ENCODE data around the gene CLNK.

The CLNK gene

GRCh38 chr4:10715696-10716095, 31.1 kb upstream of the CLNK start:
- DNase-seq (ENCODE audit: extremely low read depth, low read depth): no peak
- TF ChIP-seq, protein P1, sequence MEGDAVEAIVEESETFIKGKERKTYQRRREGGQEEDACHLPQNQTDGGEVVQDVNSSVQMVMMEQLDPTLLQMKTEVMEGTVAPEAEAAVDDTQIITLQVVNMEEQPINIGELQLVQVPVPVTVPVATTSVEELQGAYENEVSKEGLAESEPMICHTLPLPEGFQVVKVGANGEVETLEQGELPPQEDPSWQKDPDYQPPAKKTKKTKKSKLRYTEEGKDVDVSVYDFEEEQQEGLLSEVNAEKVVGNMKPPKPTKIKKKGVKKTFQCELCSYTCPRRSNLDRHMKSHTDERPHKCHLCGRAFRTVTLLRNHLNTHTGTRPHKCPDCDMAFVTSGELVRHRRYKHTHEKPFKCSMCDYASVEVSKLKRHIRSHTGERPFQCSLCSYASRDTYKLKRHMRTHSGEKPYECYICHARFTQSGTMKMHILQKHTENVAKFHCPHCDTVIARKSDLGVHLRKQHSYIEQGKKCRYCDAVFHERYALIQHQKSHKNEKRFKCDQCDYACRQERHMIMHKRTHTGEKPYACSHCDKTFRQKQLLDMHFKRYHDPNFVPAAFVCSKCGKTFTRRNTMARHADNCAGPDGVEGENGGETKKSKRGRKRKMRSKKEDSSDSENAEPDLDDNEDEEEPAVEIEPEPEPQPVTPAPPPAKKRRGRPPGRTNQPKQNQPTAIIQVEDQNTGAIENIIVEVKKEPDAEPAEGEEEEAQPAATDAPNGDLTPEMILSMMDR (IDR thresholded peaks at IDR 0.05; ENCODE audit: low read depth, low read length): no peak

DNA sequence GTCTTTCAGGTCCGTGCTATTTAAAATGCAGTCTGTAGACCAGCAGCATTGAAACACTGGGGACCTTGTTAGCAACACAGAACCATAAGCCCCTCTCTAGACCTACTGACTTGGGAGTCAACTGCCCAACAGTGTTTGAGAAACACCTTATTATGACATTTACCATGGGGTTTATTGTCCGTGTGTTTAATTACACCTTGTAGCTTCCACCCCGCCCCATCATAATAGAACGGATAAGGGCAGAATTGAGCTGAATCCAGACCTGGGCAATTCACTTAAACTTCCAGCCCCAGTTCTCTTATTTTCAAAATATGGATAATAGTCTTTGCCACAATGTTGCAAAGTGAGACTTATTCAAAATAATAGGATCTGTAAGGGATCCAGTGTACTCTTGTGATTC, 30.6 kb upstream of the CLNK start:
- DNase-seq (ENCODE audit: extremely low read depth, low read depth): no peak

GRCh38 chr4:10713591-10713990, 29.0 kb upstream of the CLNK start:
- TF ChIP-seq, protein P1 (IDR thresholded peaks at IDR 0.05; ENCODE audit: low read depth, low read length): no peak
- no peak for DNase-seq (ENCODE audit: extremely low read depth, low read depth)

More for the DNA sequence above, 30.6 kb upstream of the CLNK start:
- TF ChIP-seq, protein P1 (IDR thresholded peaks at IDR 0.05; ENCODE audit: low read depth, low read length): no peak

DNA sequence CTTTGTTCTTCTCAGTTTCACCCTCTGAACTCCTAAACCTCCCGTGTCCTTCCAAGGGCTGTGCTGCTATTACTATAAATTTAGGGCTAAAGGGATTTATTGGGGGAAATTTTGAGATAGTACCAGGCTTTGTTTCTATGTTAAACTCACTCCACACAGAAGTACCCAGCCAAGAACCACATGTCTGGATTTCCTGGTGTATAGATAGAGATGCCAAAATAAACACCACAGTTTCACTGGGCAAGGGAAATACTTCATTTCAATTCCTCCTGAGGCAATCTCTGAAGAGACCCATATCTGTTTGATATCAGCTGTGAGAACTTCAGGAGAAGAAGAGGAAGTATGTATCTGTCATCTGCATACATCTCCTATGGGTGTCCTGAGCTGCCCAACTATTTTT, 21.7 kb upstream of the CLNK start:
- TF ChIP-seq, protein P1 (IDR thresholded peaks at IDR 0.05; ENCODE audit: low read depth, low read length): no peak
- DNase-seq (ENCODE audit: extremely low read depth, low read depth): no peak

DNA sequence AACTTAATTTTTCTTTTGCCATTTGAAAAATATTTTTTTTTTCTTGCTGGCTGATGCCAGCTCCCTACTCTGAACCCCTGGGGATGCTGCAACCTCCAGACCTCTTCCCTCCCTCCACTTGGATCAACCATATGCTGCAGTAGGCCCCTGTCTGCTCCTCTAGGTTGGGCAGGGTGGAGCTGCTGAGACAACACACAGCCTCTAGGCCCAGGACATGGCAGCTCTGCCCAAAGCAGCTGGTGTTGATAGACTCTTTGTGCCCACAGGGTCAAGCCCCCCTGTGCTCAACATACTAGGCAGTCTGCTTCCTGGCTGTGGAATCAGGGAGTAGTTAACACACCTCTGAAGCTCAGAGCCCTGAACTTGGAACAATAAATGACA, 19.9 kb upstream of the CLNK start:
- DNase-seq (ENCODE audit: extremely low read depth, low read depth): no peak

GRCh38 chr4:10703766-10704429, 19.3 kb upstream of the CLNK start:
- DNase-seq (ENCODE audit: extremely low read depth, low read depth): no peak
- TF ChIP-seq, protein P1 (IDR thresholded peaks at IDR 0.05; ENCODE audit: low read depth, low read length): no peak

More for the DNA sequence above, 19.9 kb upstream of the CLNK start:
- TF ChIP-seq, protein P1 (IDR thresholded peaks at IDR 0.05; ENCODE audit: low read depth, low read length): no peak

DNA sequence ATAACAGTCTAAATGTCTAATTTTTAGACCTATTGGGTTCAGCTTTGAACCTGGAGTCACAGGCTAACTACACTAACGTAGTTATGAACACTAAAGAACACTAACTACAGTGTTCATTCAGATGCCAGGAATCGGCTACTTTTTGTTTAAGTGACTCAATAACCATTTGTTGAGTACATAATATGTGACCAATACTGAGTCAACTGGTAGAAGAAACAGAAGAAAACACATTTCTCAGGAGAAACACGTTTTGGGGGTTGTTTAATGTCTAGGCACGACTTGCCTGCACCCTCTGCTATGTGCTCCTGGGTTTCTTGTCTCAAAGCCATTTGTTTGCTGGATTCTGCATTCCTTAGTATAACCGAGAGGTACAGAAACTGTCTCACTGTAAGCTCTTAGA, 18.6 kb upstream of the CLNK start:
- TF ChIP-seq, protein P1 (IDR thresholded peaks at IDR 0.05; ENCODE audit: low read depth, low read length): no peak

More for the DNA sequence above, 18.6 kb upstream of the CLNK start:
- no peak for DNase-seq (ENCODE audit: extremely low read depth, low read depth)
